ENCODE data around the gene ATP9B.
"Not testable (repeated sequence)": the region's sequence is repeated elsewhere in the genome, so short reads cannot be mapped to it uniquely, and the experiment has no call there.

ATP9B gene

GRCh38 chr18:79299711-79300110 lies 230.5 kb downstream of the ATP9B start:
- peak in 2 of 42 donors; percentile 22 to 54 for DNase-seq
- intact Hi-C loops (cut with DNase I) = no loop called here

- intact Hi-C loops (cut with DNase I) = no loop called here
Measured at GRCh38 chr18:79300413-79300812, 231.2 kb downstream of the ATP9B start.

GRCh38 chr18:79302120-79302519 lies 232.9 kb downstream of the ATP9B start:
- peak in 1 of 42 donors; percentile 19 for DNase-seq
- intact Hi-C loops (cut with DNase I) = no loop called here

More at GRCh38 chr18:79300413-79300812, 231.2 kb downstream of the ATP9B start:
- DNase-seq = peak in 26 of 42 donors; percentile 8 to 60 (median 36)

GRCh38 chr18:79305911-79306310 lies 236.7 kb downstream of the ATP9B start:
- intact Hi-C loops (cut with DNase I) = no loop called here
- DNase-seq = no peak

- no peak for DNase-seq
- intact Hi-C loops (cut with DNase I) = no loop called here
Measured at GRCh38 chr18:79309614-79310358, 240.6 kb downstream of the ATP9B start.

GRCh38 chr18:79314838-79315388 lies 245.7 kb downstream of the ATP9B start:
- intact Hi-C loops (cut with DNase I) = no loop called here
- peak in 1 of 42 donors; percentile 34 for DNase-seq

- intact Hi-C loops (cut with DNase I) = no loop called here
- peak in 1 of 42 donors; percentile 34 for DNase-seq
Measured at GRCh38 chr18:79315596-79315995, 246.4 kb downstream of the ATP9B start.

GRCh38 chr18:79317703-79318102 lies 248.5 kb downstream of the ATP9B start:
- peak in 1 of 42 donors; percentile 33 for DNase-seq
- intact Hi-C loops (cut with DNase I) = no loop called here

GRCh38 chr18:79318142-79318673 lies 249.0 kb downstream of the ATP9B start:
- DNase-seq = no peak
- intact Hi-C loops (cut with DNase I) = no loop called here

- peak in 1 of 42 donors; percentile 29 for DNase-seq
- intact Hi-C loops (cut with DNase I) = no loop called here
Measured at GRCh38 chr18:79320216-79320850, 251.1 kb downstream of the ATP9B start.

GRCh38 chr18:79321625-79322405 lies 252.6 kb downstream of the ATP9B start:
- intact Hi-C loops (cut with DNase I) = no loop called here
- peak in 2 of 42 donors; percentile 22 to 35 for DNase-seq

- intact Hi-C loops (cut with DNase I) = no loop called here
- DNase-seq = peak in 1 of 42 donors; percentile 28
Measured at GRCh38 chr18:79322441-79322840, 253.2 kb downstream of the ATP9B start.

GRCh38 chr18:79323471-79323870 lies 254.3 kb downstream of the ATP9B start:
- peak in 9 of 42 donors; percentile 8 to 49 (median 37) for DNase-seq
- intact Hi-C loops (cut with DNase I) = no loop called here

GRCh38 chr18:79326413-79327198 lies 257.4 kb downstream of the ATP9B start:
- DNase-seq = peak in 1 of 42 donors; percentile 29
- intact Hi-C loops (cut with DNase I) = no loop called here

- intact Hi-C loops (cut with DNase I) = no loop called here
- peak in 1 of 42 donors; percentile 7 for DNase-seq
Measured at GRCh38 chr18:79327199-79327721, 258.1 kb downstream of the ATP9B start.

GRCh38 chr18:79327915-79328314 lies 258.7 kb downstream of the ATP9B start:
- DNase-seq; intact Hi-C loops (cut with DNase I): not testable (repeated sequence)

- peak in 2 of 42 donors; percentile 27 to 31 for DNase-seq
Measured at GRCh38 chr18:79328887-79329286, 259.7 kb downstream of the ATP9B start.

GRCh38 chr18:79329786-79330185 lies 260.6 kb downstream of the ATP9B start:
- peak in 1 of 42 donors; percentile 25 for DNase-seq
- intact Hi-C loops (cut with DNase I) = no loop called here

More at GRCh38 chr18:79328887-79329286, 259.7 kb downstream of the ATP9B start:
- intact Hi-C loops (cut with DNase I) = no loop called here

Measured in head of caudate nucleus (tissue), 42 donors.